GM12801 (cell line): Measurements from ENCODE around the gene AR.

Experiments
- TF ChIP-seq, protein P1 (sequence below): IDR thresholded peaks from one replicate; pipeline ENCODE4 v1.5.1; 2011; ENCODE audit warnings: control low read depth; ENCODE audit not compliant: insufficient read length; ENCODE audit errors: extremely low read depth

The AR gene

DNA sequence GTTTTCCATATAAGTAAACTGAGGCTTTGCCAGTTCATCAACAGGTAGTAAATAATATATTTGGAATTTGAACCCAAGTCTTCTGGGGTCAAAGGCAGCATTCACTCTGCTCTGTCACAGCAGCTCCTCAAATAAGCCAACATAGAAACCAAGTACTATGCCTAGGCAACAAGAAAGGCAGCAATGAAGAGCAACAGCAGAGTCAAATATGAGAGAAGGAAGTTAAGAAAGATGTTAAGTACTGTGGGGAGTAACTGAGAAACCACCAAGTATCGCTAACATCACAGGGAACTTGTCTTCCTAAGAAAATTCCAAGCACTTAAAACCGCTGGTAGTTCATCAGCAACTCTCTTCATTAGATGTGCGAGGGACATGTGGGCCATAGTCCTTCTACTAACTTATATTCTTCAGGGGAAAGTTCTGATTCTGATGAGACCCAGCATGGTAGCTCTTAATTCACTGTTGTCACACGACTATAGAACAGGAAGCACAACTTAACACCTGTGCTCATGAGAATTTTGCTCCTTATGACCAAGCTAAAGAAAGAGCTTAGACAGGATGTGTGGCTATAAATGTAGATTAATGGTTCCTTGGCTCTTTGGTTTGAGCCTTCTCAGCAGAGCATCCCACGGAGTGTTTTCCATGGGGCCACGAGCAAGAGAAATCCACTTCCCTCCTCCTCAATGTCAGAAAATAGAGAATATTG lies 107.8 kb downstream of the AR start:
- TF ChIP-seq, protein P1, sequence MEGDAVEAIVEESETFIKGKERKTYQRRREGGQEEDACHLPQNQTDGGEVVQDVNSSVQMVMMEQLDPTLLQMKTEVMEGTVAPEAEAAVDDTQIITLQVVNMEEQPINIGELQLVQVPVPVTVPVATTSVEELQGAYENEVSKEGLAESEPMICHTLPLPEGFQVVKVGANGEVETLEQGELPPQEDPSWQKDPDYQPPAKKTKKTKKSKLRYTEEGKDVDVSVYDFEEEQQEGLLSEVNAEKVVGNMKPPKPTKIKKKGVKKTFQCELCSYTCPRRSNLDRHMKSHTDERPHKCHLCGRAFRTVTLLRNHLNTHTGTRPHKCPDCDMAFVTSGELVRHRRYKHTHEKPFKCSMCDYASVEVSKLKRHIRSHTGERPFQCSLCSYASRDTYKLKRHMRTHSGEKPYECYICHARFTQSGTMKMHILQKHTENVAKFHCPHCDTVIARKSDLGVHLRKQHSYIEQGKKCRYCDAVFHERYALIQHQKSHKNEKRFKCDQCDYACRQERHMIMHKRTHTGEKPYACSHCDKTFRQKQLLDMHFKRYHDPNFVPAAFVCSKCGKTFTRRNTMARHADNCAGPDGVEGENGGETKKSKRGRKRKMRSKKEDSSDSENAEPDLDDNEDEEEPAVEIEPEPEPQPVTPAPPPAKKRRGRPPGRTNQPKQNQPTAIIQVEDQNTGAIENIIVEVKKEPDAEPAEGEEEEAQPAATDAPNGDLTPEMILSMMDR, result no peak

DNA sequence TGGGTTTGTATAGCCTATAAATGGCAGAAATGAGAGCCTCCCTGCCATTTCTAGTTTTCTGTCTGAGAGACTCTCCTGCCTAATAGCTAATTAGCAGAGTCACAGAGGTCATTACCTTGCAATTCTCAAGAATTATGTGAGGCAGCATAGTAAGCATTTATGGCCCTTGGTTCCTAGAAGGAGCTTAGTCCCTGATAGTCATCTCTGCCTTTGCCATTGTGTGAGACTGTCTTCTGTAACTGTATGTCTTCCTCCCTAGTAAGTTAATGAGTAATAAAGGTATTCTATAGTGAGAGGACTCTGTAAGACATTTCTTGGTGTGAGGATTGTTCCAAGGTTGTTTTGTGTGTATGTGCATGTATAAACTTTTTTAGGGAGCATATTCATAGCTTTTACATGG lies 108.7 kb downstream of the AR start:
- TF ChIP-seq, protein P1, result no peak

DNA sequence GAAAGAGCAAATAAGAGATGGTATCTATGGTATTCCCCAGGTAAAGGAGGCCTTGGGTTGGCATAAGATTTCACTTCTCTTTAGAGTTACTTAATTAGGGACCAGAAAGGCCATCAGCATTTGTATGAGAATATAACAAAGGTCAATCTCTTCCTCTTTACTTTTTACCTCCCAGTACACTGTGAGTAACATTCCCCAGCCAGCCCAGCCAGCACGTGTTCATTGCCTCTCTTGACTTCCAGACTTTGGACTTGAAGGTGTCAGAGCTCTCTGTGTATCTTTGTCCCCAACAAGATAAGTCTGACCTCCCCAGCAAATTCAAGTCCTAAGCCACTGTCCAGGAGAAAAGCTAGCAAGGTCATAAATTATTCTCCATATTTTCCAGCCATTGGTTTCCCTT lies 110.5 kb downstream of the AR start:
- TF ChIP-seq, protein P1, result no peak

DNA sequence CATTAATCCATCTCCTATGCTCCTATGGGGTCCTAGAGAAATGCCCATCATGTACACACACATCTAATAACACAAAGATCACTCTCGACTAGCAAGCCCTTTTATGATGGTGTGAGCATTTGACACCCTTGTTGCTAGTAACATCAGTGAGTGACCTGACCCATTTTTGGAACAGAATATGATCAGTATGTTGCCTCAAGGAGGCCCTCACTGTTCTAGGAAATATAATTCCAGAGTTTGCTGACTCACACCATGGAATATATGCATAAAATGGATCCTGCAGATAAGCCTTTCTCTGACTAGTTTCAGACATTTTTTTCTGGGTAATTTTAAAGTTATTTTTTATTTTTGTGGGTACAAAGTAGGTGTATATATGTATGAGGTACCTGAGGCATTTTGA lies 121.8 kb downstream of the AR start:
- TF ChIP-seq, protein P1, result no peak

DNA sequence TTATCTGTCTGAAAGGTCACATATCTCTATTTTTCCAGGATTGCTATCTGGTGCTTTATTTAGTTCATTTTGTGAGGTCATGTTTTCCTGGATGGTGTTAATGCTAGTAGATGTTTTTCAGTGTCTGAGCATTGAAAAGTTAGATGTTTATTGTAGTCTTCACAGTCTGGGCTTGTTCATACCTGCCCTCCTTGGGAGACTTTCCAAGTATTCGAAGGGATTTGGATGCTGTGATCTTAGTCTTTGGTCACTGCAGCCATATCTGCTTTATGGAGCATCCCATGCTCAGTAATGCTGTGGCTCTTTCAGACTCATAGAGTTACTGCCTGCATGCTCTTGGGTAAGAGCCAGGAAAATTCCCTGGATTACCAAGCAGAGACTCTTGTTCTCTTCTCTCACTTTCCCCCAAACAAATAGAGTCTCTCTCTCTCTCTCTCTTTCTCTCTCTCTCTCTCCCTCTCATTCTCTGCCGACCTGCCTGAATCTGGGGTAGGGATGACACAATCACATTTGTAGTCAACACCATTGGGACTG lies 130.0 kb downstream of the AR start:
- TF ChIP-seq, protein P1, result no peak

DNA sequence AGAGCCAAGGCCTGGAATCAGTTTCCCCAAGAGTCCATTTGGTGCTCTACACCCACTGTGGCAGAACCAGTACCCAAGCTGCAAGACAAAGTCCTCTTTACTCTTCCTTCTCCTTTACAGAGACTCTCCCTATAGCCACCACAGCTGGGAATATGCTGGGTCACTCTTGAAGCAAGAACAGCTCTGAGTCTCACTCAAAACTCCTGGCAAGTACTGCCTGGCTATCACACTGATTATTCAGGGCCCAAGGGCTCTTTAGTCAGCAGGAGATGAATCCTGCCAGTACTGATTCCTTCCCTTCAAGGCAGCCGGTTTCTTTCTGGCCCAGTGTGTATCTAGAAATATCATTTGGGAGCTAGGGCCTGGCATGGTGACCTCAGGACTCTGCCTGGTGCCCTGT lies 130.9 kb downstream of the AR start:
- TF ChIP-seq, protein P1, result no peak

DNA sequence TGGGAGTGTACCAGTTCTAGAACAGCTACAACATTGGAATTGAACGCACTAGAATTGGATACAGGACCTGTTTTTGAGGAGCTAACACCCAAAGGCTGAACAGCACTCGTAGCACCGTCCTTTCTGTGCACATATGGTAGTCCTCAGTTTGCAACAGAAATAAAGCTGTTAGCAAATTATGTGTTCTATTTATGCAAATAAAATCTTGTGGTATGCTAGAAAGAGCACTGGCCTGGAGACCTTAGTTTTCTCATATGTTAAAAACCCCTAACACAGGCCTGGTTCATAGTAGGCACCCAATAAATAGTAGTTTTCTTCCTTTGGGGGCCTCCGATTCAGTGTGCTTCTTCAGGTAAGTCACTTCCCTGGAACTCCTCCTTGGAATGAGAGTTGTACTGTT lies 140.3 kb downstream of the AR start:
- TF ChIP-seq, protein P1, result no peak
